Measurements from ENCODE around the gene NSMCE4A. TPM values are rescaled to one million over a fixed set of nuclear protein-coding genes. Genes with fewer than 3 reads are reported as not detected.
"Not testable (repeated sequence)": the region's sequence is repeated elsewhere in the genome, so short reads cannot be mapped to it uniquely, and the experiment has no call there.

NSMCE4A gene
- polyA plus RNA-seq, 2 donors, result 39.8 to 61.4 TPM

- H3K36me3 ChIP-seq (ENCODE audit: control insufficient read depth in 2 of 2, insufficient read depth in 2 of 2, low read length in 1 of 2), result no peaks in the 10 kb centered on the region
- peak within 1 kb of the TSS; percentile 75 to 94 for H3K4me3 ChIP-seq (ENCODE audit: low read depth in 1 of 2, low read length in 2 of 2)
- H3K27ac ChIP-seq (ENCODE audit: low read depth in 2 of 2, low read length in 1 of 2), result peak within 1 kb of the TSS; percentile 93 to 98
- no peaks in the 10 kb centered on the region for H3K27me3 ChIP-seq (ENCODE audit: control insufficient read depth in 1 of 2, insufficient read depth in 2 of 2, low read length in 2 of 2)
- H3K4me1 ChIP-seq (ENCODE audit: control insufficient read depth in 2 of 2, insufficient read depth in 2 of 2, low read length in 1 of 2), result peaks cover 0 to 4% of the 10 kb centered on the region in 2 donors
- H3K9me3 ChIP-seq (ENCODE audit: control insufficient read depth in 2 of 2, insufficient read depth in 1 of 2, low read depth in 1 of 2, low read length in 1 of 2), result no peaks in the 10 kb centered on the region
- 0% methylated on average over 75 to 87 of the region's 87 CpGs for WGBS, 2 donors
Measured at GRCh38 chr10:121927841-121928527, 47.0 kb downstream of the NSMCE4A start, which contains the start of gene ATE1. TSS of gene ATE1 (minus strand) at chr10:121928031. CDS start at chr10:121927949, 82 bp downstream.

GRCh38 chr10:121927318-121927840 lies 47.6 kb downstream of the NSMCE4A start:
- WGBS, 2 donors, result 1% methylated on average over 45 to 48 of the region's 48 CpGs
- Histone ChIP-seq H3K27ac (ENCODE audit: low read depth in 2 of 2, low read length in 1 of 2) (peak overlapping the region; percentile 93 to 98), H3K36me3 (ENCODE audit: control insufficient read depth in 2 of 2, insufficient read depth in 2 of 2, low read length in 1 of 2) (peaks cover 0 to 2% of the 10 kb centered on the region in 2 donors), H3K4me3 (ENCODE audit: low read depth in 1 of 2, low read length in 2 of 2) (peak overlapping the region; percentile 75 to 94), H3K4me1 (ENCODE audit: control insufficient read depth in 2 of 2, insufficient read depth in 2 of 2, low read length in 1 of 2) (peaks cover 0 to 4% of the 10 kb centered on the region in 2 donors), H3K9me3 (ENCODE audit: control insufficient read depth in 2 of 2, insufficient read depth in 1 of 2, low read depth in 1 of 2, low read length in 1 of 2) (no peaks in the 10 kb centered on the region), H3K27me3 (ENCODE audit: control insufficient read depth in 1 of 2, insufficient read depth in 2 of 2, low read length in 2 of 2) (no peaks in the 10 kb centered on the region)

GRCh38 chr10:121926671-121927317 lies 48.2 kb downstream of the NSMCE4A start:
- 1% methylated on average over 20 of the region's 20 CpGs for WGBS, 2 donors
- Histone ChIP-seq H3K27me3 (ENCODE audit: control insufficient read depth in 1 of 2, insufficient read depth in 2 of 2, low read length in 2 of 2) (no peaks in the 10 kb centered on the region), H3K27ac (ENCODE audit: low read depth in 2 of 2, low read length in 1 of 2) (peak overlapping the region; percentile 93 to 98), H3K4me3 (ENCODE audit: low read depth in 1 of 2, low read length in 2 of 2) (peak overlapping the region; percentile 75 to 94), H3K36me3 (ENCODE audit: control insufficient read depth in 2 of 2, insufficient read depth in 2 of 2, low read length in 1 of 2) (peaks cover 0 to 2% of the 10 kb centered on the region in 2 donors), H3K9me3 (ENCODE audit: control insufficient read depth in 2 of 2, insufficient read depth in 1 of 2, low read depth in 1 of 2, low read length in 1 of 2) (no peaks in the 10 kb centered on the region), H3K4me1 (ENCODE audit: control insufficient read depth in 2 of 2, insufficient read depth in 2 of 2, low read length in 1 of 2) (peaks cover 0 to 4% of the 10 kb centered on the region in 2 donors)

- WGBS, 2 donors, result 80 to 83% methylated on average over 4 of the region's 4 CpGs
- no peaks in the 10 kb centered on the region for H3K9me3 ChIP-seq (ENCODE audit: control insufficient read depth in 2 of 2, insufficient read depth in 1 of 2, low read depth in 1 of 2, low read length in 1 of 2)
- no peak overlapping the region for H3K27ac ChIP-seq (ENCODE audit: low read depth in 2 of 2, low read length in 1 of 2)
- no peak overlapping the region for H3K4me3 ChIP-seq (ENCODE audit: low read depth in 1 of 2, low read length in 2 of 2)
- H3K4me1 ChIP-seq (ENCODE audit: control insufficient read depth in 2 of 2, insufficient read depth in 2 of 2, low read length in 1 of 2), result peaks cover 0 to 4% of the 10 kb centered on the region in 2 donors
- H3K36me3 ChIP-seq (ENCODE audit: control insufficient read depth in 2 of 2, insufficient read depth in 2 of 2, low read length in 1 of 2), result peaks cover 0 to 5% of the 10 kb centered on the region in 2 donors
- H3K27me3 ChIP-seq (ENCODE audit: control insufficient read depth in 1 of 2, insufficient read depth in 2 of 2, low read length in 2 of 2), result no peaks in the 10 kb centered on the region
Measured at GRCh38 chr10:121926157-121926556, 48.9 kb downstream of the NSMCE4A start.

GRCh38 chr10:121921238-121921931 lies 53.6 kb downstream of the NSMCE4A start:
- peaks cover 0 to 7% of the 10 kb centered on the region in 2 donors for H3K36me3 ChIP-seq (ENCODE audit: control insufficient read depth in 2 of 2, insufficient read depth in 2 of 2, low read length in 1 of 2)
- no peak overlapping the region for H3K27ac ChIP-seq (ENCODE audit: low read depth in 2 of 2, low read length in 1 of 2)
- 72 to 73% methylated on average over 10 of the region's 10 CpGs for WGBS, 2 donors

GRCh38 chr10:121919666-121920065 lies 55.4 kb downstream of the NSMCE4A start:
- Histone ChIP-seq H3K4me1 (ENCODE audit: control insufficient read depth in 2 of 2, insufficient read depth in 2 of 2, low read length in 1 of 2) (no peaks in the 10 kb centered on the region), H3K4me3 (ENCODE audit: low read depth in 1 of 2, low read length in 2 of 2) (no peak overlapping the region), H3K9me3 (ENCODE audit: control insufficient read depth in 2 of 2, insufficient read depth in 1 of 2, low read depth in 1 of 2, low read length in 1 of 2) (no peaks in the 10 kb centered on the region), H3K27me3 (ENCODE audit: control insufficient read depth in 1 of 2, insufficient read depth in 2 of 2, low read length in 2 of 2) (no peaks in the 10 kb centered on the region), H3K36me3 (ENCODE audit: control insufficient read depth in 2 of 2, insufficient read depth in 2 of 2, low read length in 1 of 2) (peaks cover 0 to 7% of the 10 kb centered on the region in 2 donors), H3K27ac (ENCODE audit: low read depth in 2 of 2, low read length in 1 of 2) (no peak overlapping the region)
- 89 to 94% methylated on average over 10 of the region's 10 CpGs for WGBS, 2 donors

More at GRCh38 chr10:121921238-121921931, 53.6 kb downstream of the NSMCE4A start:
- H3K9me3 ChIP-seq (ENCODE audit: control insufficient read depth in 2 of 2, insufficient read depth in 1 of 2, low read depth in 1 of 2, low read length in 1 of 2), result no peaks in the 10 kb centered on the region
- H3K4me3 ChIP-seq (ENCODE audit: low read depth in 1 of 2, low read length in 2 of 2), result no peak overlapping the region
- no peaks in the 10 kb centered on the region for H3K27me3 ChIP-seq (ENCODE audit: control insufficient read depth in 1 of 2, insufficient read depth in 2 of 2, low read length in 2 of 2)
- no peaks in the 10 kb centered on the region for H3K4me1 ChIP-seq (ENCODE audit: control insufficient read depth in 2 of 2, insufficient read depth in 2 of 2, low read length in 1 of 2)

- not testable (repeated sequence) for H3K27me3 ChIP-seq (ENCODE audit: control insufficient read depth in 1 of 2, insufficient read depth in 2 of 2, low read length in 2 of 2); H3K36me3 ChIP-seq (ENCODE audit: control insufficient read depth in 2 of 2, insufficient read depth in 2 of 2, low read length in 1 of 2); H3K9me3 ChIP-seq (ENCODE audit: control insufficient read depth in 2 of 2, insufficient read depth in 1 of 2, low read depth in 1 of 2, low read length in 1 of 2); H3K27ac ChIP-seq (ENCODE audit: low read depth in 2 of 2, low read length in 1 of 2); H3K4me1 ChIP-seq (ENCODE audit: control insufficient read depth in 2 of 2, insufficient read depth in 2 of 2, low read length in 1 of 2); H3K4me3 ChIP-seq (ENCODE audit: low read depth in 1 of 2, low read length in 2 of 2)
- WGBS, 2 donors, result 97% methylated on average over 7 of the region's 7 CpGs
Measured at GRCh38 chr10:121918800-121919199, 56.2 kb downstream of the NSMCE4A start.

- Histone ChIP-seq H3K27me3 (ENCODE audit: control insufficient read depth in 1 of 2, insufficient read depth in 2 of 2, low read length in 2 of 2) (no peaks in the 10 kb centered on the region), H3K4me1 (ENCODE audit: control insufficient read depth in 2 of 2, insufficient read depth in 2 of 2, low read length in 1 of 2) (no peaks in the 10 kb centered on the region), H3K9me3 (ENCODE audit: control insufficient read depth in 2 of 2, insufficient read depth in 1 of 2, low read depth in 1 of 2, low read length in 1 of 2) (no peaks in the 10 kb centered on the region), H3K27ac (ENCODE audit: low read depth in 2 of 2, low read length in 1 of 2) (no peak overlapping the region), H3K4me3 (ENCODE audit: low read depth in 1 of 2, low read length in 2 of 2) (no peak overlapping the region), H3K36me3 (ENCODE audit: control insufficient read depth in 2 of 2, insufficient read depth in 2 of 2, low read length in 1 of 2) (peaks cover 0 to 1% of the 10 kb centered on the region in 2 donors)
- 84 to 92% methylated on average over 6 of the region's 6 CpGs for WGBS, 2 donors
Measured at GRCh38 chr10:121914661-121915060, 60.4 kb downstream of the NSMCE4A start.

GRCh38 chr10:121911421-121911697 lies 63.7 kb downstream of the NSMCE4A start:
- H3K9me3 ChIP-seq (ENCODE audit: control insufficient read depth in 2 of 2, insufficient read depth in 1 of 2, low read depth in 1 of 2, low read length in 1 of 2), result no peaks in the 10 kb centered on the region
- no peaks in the 10 kb centered on the region for H3K27me3 ChIP-seq (ENCODE audit: control insufficient read depth in 1 of 2, insufficient read depth in 2 of 2, low read length in 2 of 2)
- H3K27ac ChIP-seq (ENCODE audit: low read depth in 2 of 2, low read length in 1 of 2), result no peak overlapping the region
- no peaks in the 10 kb centered on the region for H3K4me1 ChIP-seq (ENCODE audit: control insufficient read depth in 2 of 2, insufficient read depth in 2 of 2, low read length in 1 of 2)
- WGBS, 2 donors, result 94 to 96% methylated on average over 2 of the region's 2 CpGs
- peaks cover 0 to 3% of the 10 kb centered on the region in 2 donors for H3K36me3 ChIP-seq (ENCODE audit: control insufficient read depth in 2 of 2, insufficient read depth in 2 of 2, low read length in 1 of 2)
- no peak overlapping the region for H3K4me3 ChIP-seq (ENCODE audit: low read depth in 1 of 2, low read length in 2 of 2)
